Panc1 (cell line): ENCODE data around the gene LRRK1. TPM values are rescaled to one million over a fixed set of nuclear protein-coding genes. Genes with fewer than 3 reads are reported as not detected.

ENCODE experiments used
- ATAC-seq: fragments of 200-7000 bp; cut with Tn5 transposase; 2 replicates; pipeline ENCODE4 v1.9.1; 2020; ENCODE audit warnings: mild to moderate bottlenecking, moderate library complexity
- BruUV-seq: library from RNA; stranded (reverse); fragments of 400-500 nt; replicated peaks from 2 replicates; lab custom pipeline; 2021; lab: Mats Ljungman, UMichigan
- CTCF ChIA-PET: fragments of 300-600 bp; sonication (Branson Sonifier 250); formaldehyde crosslinking; loops from one replicate; lab custom pipeline; 2022; ENCODE audit warnings: antibody characterized with exemption; lab: Charles Lee
- POLR2A ChIA-PET: fragments of 300-600 bp; sonication (Branson Sonifier 250); formaldehyde crosslinking; loops from one replicate; lab custom pipeline; 2022; ENCODE audit warnings: antibody characterized with exemption; lab: Charles Lee
- DNase-seq: peaks from one replicate; pipeline ENCODE4 v3.0.0-alpha.2; 2010; ENCODE audit warnings: low read depth, low spot score
- H3K27ac ChIP-seq: 2 replicates; pipeline ENCODE4 v1.5.1; 2011; ENCODE audit warnings: mild to moderate bottlenecking, low read length, inconsistent platforms
- H3K27me3 ChIP-seq: fragments of 200-500 bp; sonication (Bioruptor generic); 2 replicates; pipeline ENCODE4 v1.6.0; 2014; ENCODE audit warnings: low read length, inconsistent platforms; ENCODE audit not compliant: control insufficient read depth, insufficient read depth
- H3K36me3 ChIP-seq: fragments of 200-500 bp; sonication (Bioruptor generic); 2 replicates; pipeline ENCODE4 v1.5.1; 2014; ENCODE audit warnings: inconsistent platforms, mild to moderate bottlenecking, low read length, moderate library complexity; ENCODE audit not compliant: control insufficient read depth, insufficient read depth
- H3K4me1 ChIP-seq: 2 replicates; pipeline ENCODE4 v1.5.1; 2011; ENCODE audit warnings: inconsistent platforms, mild to moderate bottlenecking, low read length, moderate library complexity; ENCODE audit not compliant: control insufficient read depth, insufficient read depth
- H3K4me3 ChIP-seq, 2 experiments: 2 replicates each; pipeline ENCODE4 v1.5.1; 2011 to 2012; ENCODE audit warnings: low read depth in 2 of 2, low read length in 2 of 2, mild to moderate bottlenecking in 2 of 2, inconsistent platforms in 1 of 2, moderate library complexity in 1 of 2
- H3K9me3 ChIP-seq: fragments of 200-500 bp; sonication (Bioruptor generic); 2 replicates; pipeline ENCODE4 v1.5.1; 2014; ENCODE audit warnings: low read depth, mild to moderate bottlenecking, inconsistent platforms, low read length, moderate library complexity; ENCODE audit not compliant: control insufficient read depth, insufficient read depth
- CTCF ChIP-seq: fragments of 450-650 bp; IDR thresholded peaks from 2 replicates; pipeline ENCODE4 v1.5.1; 2017; ENCODE audit warnings: mild to moderate bottlenecking
- POLR2AphosphoS5 ChIP-seq: IDR thresholded peaks from 2 replicates; pipeline ENCODE4 v1.6.1; 2012; ENCODE audit warnings: mild to moderate bottlenecking, low read depth, low read length, moderate library complexity
- REST ChIP-seq, 2 experiments: IDR thresholded peaks; 2 replicates each; pipeline ENCODE4 v1.6.1; 2011 to 2012; ENCODE audit warnings: low read depth in 2 of 2, control low read depth in 1 of 2, low read length in 1 of 2, mild to moderate bottlenecking in 1 of 2, moderate library complexity in 1 of 2; ENCODE audit not compliant: insufficient read depth in 1 of 2
- SIN3A ChIP-seq: IDR thresholded peaks from 2 replicates; pipeline ENCODE4 v1.6.1; 2012; ENCODE audit warnings: low read depth, mild to moderate bottlenecking, low read length, moderate library complexity, borderline replicate concordance; ENCODE audit not compliant: insufficient read depth
- TCF7L2 ChIP-seq: IDR thresholded peaks from 2 replicates; pipeline ENCODE4 v1.6.1; 2011; ENCODE audit warnings: mild to moderate bottlenecking, low read depth, low read length, inconsistent platforms
- in situ Hi-C: cut with HindIII; loops from 2 replicates; pipeline ENCODE4 v1.10.0; 2016; ENCODE audit warnings: low sequenced_read_pairs, low pct_unique_long_range_greater_than_20kb
- intact Hi-C: fragments of 100-400 bp; cut with micrococcal nuclease; formaldehyde crosslinking; loops from one replicate; pipeline ENCODE4 v1.10.0; 2022; ENCODE audit not compliant: unreplicated experiment
- total RNA-seq: library from RNA; stranded (reverse); gene quantifications from one replicate; pipeline ENCODE4 v1.2.1, GENCODE V29; 2021; ENCODE audit not compliant: unreplicated experiment

Gene LRRK1
- total RNA-seq, 1 experiment from 2014 or later, result 88.0 TPM

- intact Hi-C loops (no loop called here), in situ Hi-C loops (no loop called here)
- Histone ChIP-seq H3K36me3 (peaks cover 8% of the 10 kb centered on the region), H3K9me3 (no peaks in the 10 kb centered on the region), H3K27ac (no peak overlapping the region), H3K27me3 (no peaks in the 10 kb centered on the region), H3K4me1 (no peaks in the 10 kb centered on the region), H3K4me3 (no peak overlapping the region)
- no peak for ATAC-seq
- TF ChIP-seq POLR2AphosphoS5, result no peak
- no peak for TF ChIP-seq CTCF
- TF ChIP-seq SIN3A, result no peak
- no peak for TF ChIP-seq REST (IDR thresholded peaks at IDR 0.05; ENCODE audit: insufficient read depth in 1 of 2, low read depth in 2 of 2, low read length in 1 of 2)
- no peak for TF ChIP-seq TCF7L2
- POLR2A ChIA-PET, result no interaction called here
- BruUV-seq, result no TSS peak
- CTCF ChIA-PET, result no interaction called here
- no peak for DNase-seq
These were observed 105.7 kb downstream of the LRRK1 start for GRCh38 chr15:101024706-101025500.

GRCh38 chr15:101025501-101025885 lies 106.3 kb downstream of the LRRK1 start:
- TF ChIP-seq SIN3A (no peak), REST (IDR thresholded peaks at IDR 0.05; ENCODE audit: insufficient read depth in 1 of 2, low read depth in 2 of 2, low read length in 1 of 2) (no peak), CTCF (no peak), TCF7L2 (no peak)
- no peak for DNase-seq
- POLR2A ChIA-PET, result no interaction called here
- no peaks in the 10 kb centered on the region for H3K27me3 ChIP-seq
- BruUV-seq, result no TSS peak
- no peak overlapping the region for H3K27ac ChIP-seq
- intact Hi-C loops, result no loop called here
- in situ Hi-C loops, result no loop called here
- no peak overlapping the region for H3K4me3 ChIP-seq
- no peaks in the 10 kb centered on the region for H3K9me3 ChIP-seq
- CTCF ChIA-PET, result no interaction called here
- ATAC-seq, result no peak
- H3K36me3 ChIP-seq, result peaks cover 8% of the 10 kb centered on the region
- no peaks in the 10 kb centered on the region for H3K4me1 ChIP-seq
